ENCODE measurements around the gene CENPT. TPM values are rescaled to one million over a fixed set of nuclear protein-coding genes. Genes with fewer than 3 reads are reported as not detected.

CENPT gene
- total and polyA plus RNA-seq, 2 of the 13 experiments (the other 11 are each of a cell fraction or from before 2014, with no cell fraction given) = 40.9 to 43.3 TPM

- TF ChIP-seq KDM5A (IDR thresholded peaks at IDR 0.05; ENCODE audit: borderline replicate concordance, low read length) = peak; percentile 98
- 0 out of 2 replicates have a peak, but pooled peaks have one; percentile 7 for TF ChIP-seq PBX2 (CRISPR knock-in tag; IDR thresholded peaks at IDR 0.05)
- TF ChIP-seq NCOA5 (CRISPR knock-in tag; IDR thresholded peaks at IDR 0.05) = no peak
- peak; percentile 86 for TF ChIP-seq ZNF891 (CRISPR knock-in tag; IDR thresholded peaks at IDR 0.05)
- peak; percentile 83 for TF ChIP-seq SP5 (CRISPR knock-in tag; IDR thresholded peaks at IDR 0.05; ENCODE audit: borderline replicate concordance, low read depth)
- peak; percentile 96 for TF ChIP-seq ZMAT3 (CRISPR knock-in tag; conservative IDR thresholded peaks at IDR 0.05)
- TF ChIP-seq HBP1 (CRISPR knock-in tag; IDR thresholded peaks at IDR 0.05; ENCODE audit: low read depth) = peak; percentile 87; the same call in 1 of the 2 replicates
- TF ChIP-seq ZNF614 (CRISPR knock-in tag; IDR thresholded peaks at IDR 0.05; ENCODE audit: borderline replicate concordance) = peak; percentile 84; the same call in 1 of the 2 replicates
- peak; percentile 81 for TF ChIP-seq ZBTB25 (CRISPR knock-in tag; IDR thresholded peaks at IDR 0.05)
- no peak for TF ChIP-seq DPF2 (CRISPR knock-in tag; IDR thresholded peaks at IDR 0.05; ENCODE audit: borderline replicate concordance, low read depth)
- peak; percentile 67; the same call in 1 of the 2 replicates for TF ChIP-seq ETV6 (CRISPR knock-in tag; conservative IDR thresholded peaks at IDR 0.05)
- TF ChIP-seq MTA1 (CRISPR knock-in tag; IDR thresholded peaks at IDR 0.05; ENCODE audit: borderline replicate concordance) = peak; percentile 96; the same call in 1 of the 2 replicates
- no peak for TF ChIP-seq TBX3 (IDR thresholded peaks at IDR 0.05; ENCODE audit: borderline replicate concordance)
- TF ChIP-seq MAZ (IDR thresholded peaks at IDR 0.05; ENCODE audit: borderline replicate concordance, low read depth, low read length) = peak; percentile 97
- TF ChIP-seq MAZ (CRISPR knock-in tag; IDR thresholded peaks at IDR 0.05; ENCODE audit: low read depth) = peak; percentile 99
- TF ChIP-seq AHDC1 (CRISPR knock-in tag; IDR thresholded peaks at IDR 0.05; ENCODE audit: borderline replicate concordance) = peak; percentile 37; the same call in 1 of the 2 replicates
- no peak for TF ChIP-seq CC2D1A (CRISPR knock-in tag; IDR thresholded peaks at IDR 0.05)
- peak; percentile 65 for TF ChIP-seq FOXA3 (CRISPR knock-in tag; IDR thresholded peaks at IDR 0.05)
- no peak; the same call in 1 of the 2 replicates for TF ChIP-seq KLF13 (CRISPR knock-in tag; IDR thresholded peaks at IDR 0.05)
- TF ChIP-seq ARNTL (CRISPR knock-in tag; IDR thresholded peaks at IDR 0.05) = peak; percentile 64; the same call in 1 of the 2 replicates
Measured at GRCh38 chr16:67872631-67873434, 25.3 kb upstream of the CENPT start, which contains the start of gene EDC4 (continued).
